Pancreas (tissue), 10 donors: Measurements from ENCODE around the gene OSMR. TPM values are rescaled to one million over a fixed set of nuclear protein-coding genes. Genes with fewer than 3 reads are reported as not detected.
"Not testable (repeated sequence)": the region's sequence is repeated elsewhere in the genome, so short reads cannot be mapped to it uniquely, and the experiment has no call there.

ENCODE experiments used
- ATAC-seq, 4 donors: fragments of 200-7000 bp; cut with Tn5 transposase; one replicate each; pipeline versions ENCODE4 v1.8.0 to v1.9.1; 2020; ENCODE audit warnings: mild to moderate bottlenecking in 4 of 4, moderate library complexity in 4 of 4
- DNase-seq, 6 donors: peaks; one replicate each; pipeline ENCODE4 v3.0.0-alpha.2; 2020
- FAIRE-seq: peaks from 2 replicates; lab custom pipeline; 2012; peaks lifted over from hg19 to GRCh38; lab: Jason Lieb, UNC
- H3K27ac ChIP-seq, 4 donors: fragments of 200-600 bp; sonication (generic); 1 replicate in 3 of 4; 2 replicates in 1 of 4; pipeline versions ENCODE4 v1.5.0 to v1.8.0; 2020
- H3K27me3 ChIP-seq, 4 donors: fragments of 200-600 bp; one replicate each; pipeline ENCODE4 v1.8.0; 2021
- H3K36me3 ChIP-seq, 3 donors: fragments of 200-600 bp; sonication (generic) in 1 of 3; one replicate each; pipeline versions ENCODE4 v1.5.0 to v1.8.0; 2020 to 2021
- H3K4me1 ChIP-seq, 3 donors: fragments of 200-600 bp; one replicate each; pipeline ENCODE4 v1.8.0; 2021
- H3K4me3 ChIP-seq, 4 donors: fragments of 200-600 bp; sonication (generic) in 2 of 4; one replicate each; pipeline versions ENCODE4 v1.5.0 to v1.8.0; 2020 to 2021
- H3K9me3 ChIP-seq, 4 donors: fragments of 200-600 bp; one replicate each; pipeline ENCODE4 v1.8.0; 2021
- WGBS, 2 donors: extraction: QIAGEN DNeasy Blood & Tissue Kit; methylation state at CpG; one replicate each; pipeline ENCODE4 v1.1.7; 2013; 5-methylcytosine and 5-hydroxymethylcytosine counted together
- intact Hi-C, 3 donors: fragments of 100-400 bp; cut with DNase I; formaldehyde crosslinking; loops; one replicate each; pipeline versions ENCODE4 v1.11.1 to v1.14.2; 2022
- polyA plus RNA-seq, 2 donors: library from polyadenylated mRNA; stranded (reverse); fragments of 200-250 nt; gene quantifications; one replicate each; pipeline ENCODE4 v1.2.3, GENCODE V29; 2013
- total RNA-seq, 6 donors: library from RNA; stranded (reverse); fragmentation: NEBNext Ultra II Directional in 4 of 6; extraction: Animal tissue kit (Norgen Biotek cat#: 25700) in 4 of 6; gene quantifications; one replicate each; pipeline versions ENCODE4 v1.2.1 to v1.2.4, GENCODE V29; 2021 to 2023
- TF ChIP-seq, protein P1 (sequence below), 4 donors: fragments of 200-600 bp; sonication (generic) in 3 of 4; IDR thresholded peaks; one replicate each; pipeline versions ENCODE4 v1.5.0 to v1.8.0; 2021; ENCODE audit warnings: antibody characterized with exemption in 4 of 4
- donor health status: healthy with polysubstance abuse.
- donor health status: DM: no; HTN: no; CAD: no; lungs with moderate emphysema.
- donor health status: DM: no; HTN: no; CAD: no.
- donor health status: control.
- donor health status: control.
- donor health status: Bipolar disorder and iron deficiency.
- donor health status: DM: yes; HTN: yes; CAD: no.
- donor health status: DM: no; HTN: no; CAD: no.
- donor health status: DM: no; HTN: no; CAD: no.
- donor health status: DM: yes; HTN: yes; CAD: no.

Gene OSMR
- total and polyA plus RNA-seq, 8 donors: 5.5 to 29.0 (median 9.1) TPM

DNA sequence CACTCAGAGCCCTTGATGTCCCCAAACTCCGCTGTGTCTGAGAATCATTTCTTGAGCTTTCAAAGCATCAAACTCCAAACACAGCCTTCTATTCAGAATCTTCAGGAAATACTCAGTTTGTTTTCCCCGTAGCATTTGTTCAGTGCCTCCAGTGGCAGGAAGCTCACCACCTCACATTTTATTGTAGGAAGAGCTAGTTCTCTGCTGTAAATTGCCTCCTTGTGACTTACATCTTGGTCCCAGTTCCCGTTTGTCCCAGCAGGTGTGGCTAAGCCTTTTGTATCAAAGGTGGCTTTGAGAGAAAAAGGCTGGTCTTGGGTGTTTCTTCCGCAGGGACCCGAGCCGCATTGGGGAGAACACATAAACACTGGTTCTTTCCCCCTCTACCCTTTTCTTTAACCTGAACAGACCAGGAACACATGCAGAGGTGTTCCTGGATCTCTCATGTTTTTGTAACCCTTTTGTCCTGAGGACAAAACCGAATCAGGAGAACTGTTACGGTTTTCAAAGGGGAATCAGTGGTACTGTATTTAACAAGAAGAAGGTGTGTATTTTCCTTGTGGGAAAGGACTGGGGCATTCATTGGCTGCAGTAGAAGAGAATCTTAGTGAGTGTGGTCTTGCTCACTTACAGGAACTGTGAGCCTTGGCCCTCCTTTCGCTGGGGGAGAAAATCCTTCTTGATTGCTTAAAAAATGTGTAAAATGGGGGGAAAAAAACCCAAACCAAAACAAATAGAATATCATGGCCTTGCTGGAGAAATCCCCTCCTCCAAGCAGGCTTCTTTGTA is 1.9 kb downstream of the OSMR start:
- Histone ChIP-seq H3K27me3 (no peaks in the 10 kb centered on the region), H3K4me3 (peak overlapping the region in 2 of 4 donors; percentile 60 to 72), H3K4me1 (peaks cover 0 to 16% (median 0%) of the 10 kb centered on the region in 3 donors), H3K36me3 (no peaks in the 10 kb centered on the region), H3K27ac (peak overlapping the region in 1 of 4 donors; percentile 11), H3K9me3 (no peaks in the 10 kb centered on the region)
- intact Hi-C loops: no loop called here
- TF ChIP-seq, protein P1, sequence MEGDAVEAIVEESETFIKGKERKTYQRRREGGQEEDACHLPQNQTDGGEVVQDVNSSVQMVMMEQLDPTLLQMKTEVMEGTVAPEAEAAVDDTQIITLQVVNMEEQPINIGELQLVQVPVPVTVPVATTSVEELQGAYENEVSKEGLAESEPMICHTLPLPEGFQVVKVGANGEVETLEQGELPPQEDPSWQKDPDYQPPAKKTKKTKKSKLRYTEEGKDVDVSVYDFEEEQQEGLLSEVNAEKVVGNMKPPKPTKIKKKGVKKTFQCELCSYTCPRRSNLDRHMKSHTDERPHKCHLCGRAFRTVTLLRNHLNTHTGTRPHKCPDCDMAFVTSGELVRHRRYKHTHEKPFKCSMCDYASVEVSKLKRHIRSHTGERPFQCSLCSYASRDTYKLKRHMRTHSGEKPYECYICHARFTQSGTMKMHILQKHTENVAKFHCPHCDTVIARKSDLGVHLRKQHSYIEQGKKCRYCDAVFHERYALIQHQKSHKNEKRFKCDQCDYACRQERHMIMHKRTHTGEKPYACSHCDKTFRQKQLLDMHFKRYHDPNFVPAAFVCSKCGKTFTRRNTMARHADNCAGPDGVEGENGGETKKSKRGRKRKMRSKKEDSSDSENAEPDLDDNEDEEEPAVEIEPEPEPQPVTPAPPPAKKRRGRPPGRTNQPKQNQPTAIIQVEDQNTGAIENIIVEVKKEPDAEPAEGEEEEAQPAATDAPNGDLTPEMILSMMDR (IDR thresholded peaks at IDR 0.05): no peak
- DNase-seq (no peak), FAIRE-seq (no peak), ATAC-seq (no peak)
- WGBS, 2 donors: 78 to 83% methylated on average over 9 of the region's 9 CpGs

DNA sequence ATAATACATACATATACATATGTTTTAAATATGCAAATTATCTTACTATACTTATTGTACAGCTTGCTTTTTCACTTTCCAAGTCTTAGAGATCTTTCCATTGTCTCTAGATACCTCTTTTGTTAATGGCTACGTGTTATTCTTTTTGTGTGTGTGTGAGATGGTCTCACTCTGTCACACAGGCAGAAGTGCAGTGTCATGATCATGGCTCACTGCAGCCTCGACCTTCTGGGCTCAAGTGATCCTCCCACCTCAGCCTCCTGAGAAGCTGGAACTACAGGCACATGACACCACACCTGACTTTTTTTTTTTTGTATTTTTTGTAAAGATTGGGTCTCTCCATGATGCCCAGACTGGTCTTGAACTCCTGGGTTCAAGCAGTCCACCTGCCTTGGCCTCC is 2.8 kb downstream of the OSMR start:
- no peaks in the 10 kb centered on the region for H3K9me3 ChIP-seq
- H3K4me3 ChIP-seq: peak overlapping the region in 1 of 4 donors; percentile 60
- H3K4me1 ChIP-seq: peaks cover 0 to 16% (median 0%) of the 10 kb centered on the region in 3 donors
- H3K27me3 ChIP-seq: no peaks in the 10 kb centered on the region
- no peak overlapping the region for H3K27ac ChIP-seq
- TF ChIP-seq, protein P1 (IDR thresholded peaks at IDR 0.05): no peak
- no peak for DNase-seq
- H3K36me3 ChIP-seq: no peaks in the 10 kb centered on the region
- ATAC-seq: no peak
- intact Hi-C loops: no loop called here
- no peak for FAIRE-seq
- 79 to 87% methylated on average over 2 of the region's 2 CpGs for WGBS, 2 donors

GRCh38 chr5:38851640-38852039 is 5.8 kb downstream of the OSMR start:
- FAIRE-seq, intact Hi-C loops, H3K9me3 ChIP-seq: not testable (repeated sequence)

DNA sequence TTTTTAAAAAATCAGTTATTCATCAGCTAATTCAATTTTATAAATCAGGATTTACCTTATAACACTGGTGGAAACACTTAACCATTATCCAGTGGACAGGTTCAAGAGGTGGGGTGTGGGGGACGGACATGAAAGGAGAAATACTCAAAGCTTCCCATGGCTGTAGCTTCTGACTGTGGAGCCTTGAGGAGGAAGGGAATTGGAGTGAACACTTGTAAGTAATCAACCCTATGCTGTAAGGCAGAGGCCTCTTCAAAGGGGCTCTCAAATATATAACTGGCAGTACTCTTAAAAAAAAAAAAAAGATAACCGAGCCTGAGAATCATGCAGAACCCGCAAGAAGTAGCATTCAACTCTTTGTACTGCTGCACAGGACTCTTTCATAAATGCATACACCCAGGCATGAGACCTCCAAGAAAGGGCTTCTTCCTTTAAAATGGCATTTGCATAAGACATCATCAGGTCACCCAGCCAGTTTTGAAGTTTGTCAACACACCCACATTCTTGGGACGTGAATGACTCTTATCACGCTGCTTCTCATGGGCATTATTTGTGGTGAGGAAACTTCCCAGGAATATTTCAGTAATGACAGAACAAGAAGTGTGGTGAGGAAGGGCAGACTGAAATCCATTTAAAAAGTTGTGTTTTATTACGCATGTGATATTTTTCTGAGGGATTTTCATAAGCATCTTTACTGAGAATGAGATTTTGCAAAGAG is 8.1 kb downstream of the OSMR start:
- no peaks in the 10 kb centered on the region for H3K36me3 ChIP-seq
- TF ChIP-seq, protein P1 (IDR thresholded peaks at IDR 0.05): no peak
- ATAC-seq: peak in 3 of 4 donors; percentile 19 to 69 (median 53)
- intact Hi-C loops: no loop called here
- no peak overlapping the region for H3K27ac ChIP-seq
- no peaks in the 10 kb centered on the region for H3K27me3 ChIP-seq
- FAIRE-seq: no peak
- H3K9me3 ChIP-seq: no peaks in the 10 kb centered on the region
- DNase-seq: no peak
- peaks cover 0 to 8% (median 0%) of the 10 kb centered on the region in 3 donors for H3K4me1 ChIP-seq
- no peak overlapping the region for H3K4me3 ChIP-seq
- 75 to 77% methylated on average over 6 of the region's 6 CpGs for WGBS, 2 donors

More at GRCh38 chr5:38851640-38852039, 5.8 kb downstream of the OSMR start:
- not testable (repeated sequence) for H3K27me3 ChIP-seq, ATAC-seq, H3K36me3 ChIP-seq, DNase-seq, H3K4me3 ChIP-seq, H3K27ac ChIP-seq
- peaks cover 0 to 16% (median 0%) of the 10 kb centered on the region in 3 donors for H3K4me1 ChIP-seq
- WGBS, 2 donors: 78 to 89% methylated on average over 5 of the region's 5 CpGs

- no peak for FAIRE-seq
- TF ChIP-seq, protein P1 (IDR thresholded peaks at IDR 0.05): no peak
- no peak for ATAC-seq
- Histone ChIP-seq H3K27ac (no peak overlapping the region), H3K27me3 (no peaks in the 10 kb centered on the region), H3K4me1 (no peaks in the 10 kb centered on the region), H3K4me3 (no peak overlapping the region), H3K36me3 (no peaks in the 10 kb centered on the region), H3K9me3 (no peaks in the 10 kb centered on the region)
- 79 to 84% methylated on average over 7 of the region's 7 CpGs for WGBS, 2 donors
- intact Hi-C loops: no loop called here
- DNase-seq: no peak
Measured at GRCh38 chr5:38854907-38855306, 9.1 kb downstream of the OSMR start.
